ENCODE measurements around the gene TSKU.

TSKU gene

DNA sequence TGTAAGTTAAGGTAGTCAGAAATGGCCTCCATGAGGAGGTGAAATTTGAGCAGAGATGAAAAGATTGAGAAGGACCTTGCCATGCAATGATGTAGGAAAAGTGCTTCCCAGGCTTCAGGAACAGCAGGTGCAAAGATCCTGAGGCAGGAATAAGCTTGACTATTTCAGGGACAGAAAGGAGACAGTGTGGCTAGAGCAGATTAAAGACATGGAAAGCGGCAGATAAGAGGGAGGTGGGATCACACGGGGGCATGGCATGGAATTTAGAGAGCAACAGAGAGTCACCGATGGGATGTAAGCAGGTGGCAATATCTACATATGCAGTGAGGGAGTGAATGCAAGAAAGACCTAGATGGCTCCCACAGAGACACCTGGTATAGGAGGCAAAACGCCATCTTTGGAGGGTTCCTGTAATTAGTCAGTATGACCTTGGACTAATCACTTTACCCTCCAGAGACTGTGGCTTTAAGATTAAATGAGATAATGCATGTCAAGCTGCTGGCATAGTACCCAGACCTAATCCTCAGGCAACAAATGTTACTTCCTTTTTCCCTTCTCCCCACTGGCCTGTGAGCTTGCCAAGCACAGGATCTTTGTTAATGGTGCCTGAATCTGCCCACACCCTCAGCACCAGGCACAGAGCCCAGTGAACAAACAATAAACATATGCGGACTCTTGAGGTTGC lies 52.9 kb downstream of the TSKU start:
- peak; percentile 50 for DNase-seq
- in situ Hi-C loops (cut with MboI; ENCODE audit: low pct_unique_long_range_greater_than_20kb, low sequenced_read_pairs), result no loop called here

DNA sequence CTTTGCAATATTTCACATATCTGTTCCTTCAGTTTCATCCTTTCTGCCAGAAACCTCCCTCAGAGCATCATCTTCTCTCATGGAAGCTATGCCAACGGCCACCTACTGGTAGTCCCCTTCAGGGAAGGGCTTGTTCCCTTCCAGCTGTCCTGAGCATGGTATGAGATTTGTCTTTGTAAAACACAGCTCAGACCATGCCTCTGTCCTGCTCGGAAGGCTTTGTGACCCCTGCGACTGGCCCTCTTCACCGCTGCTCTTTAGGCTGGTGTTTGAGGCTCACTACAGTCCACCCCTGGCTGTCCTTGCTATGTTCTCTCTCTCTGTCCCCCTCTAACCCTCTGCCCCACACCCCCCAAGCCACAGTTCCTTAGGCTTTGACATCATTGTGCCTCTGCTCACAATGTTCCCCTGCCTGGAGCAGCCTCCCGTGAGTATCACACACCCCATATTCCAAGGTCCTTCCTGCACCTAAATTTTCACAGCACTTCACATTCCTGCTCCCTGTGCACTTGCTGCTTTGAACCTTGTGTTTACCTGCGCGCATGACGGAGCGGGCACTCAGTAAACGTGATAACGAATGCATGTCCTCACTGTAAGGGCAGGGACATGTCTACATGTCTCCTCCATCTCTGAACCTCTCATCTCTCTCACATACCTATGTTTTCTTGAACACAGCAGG lies 53.6 kb downstream of the TSKU start:
- DNase-seq, result no peak
- in situ Hi-C loops (cut with MboI; ENCODE audit: low pct_unique_long_range_greater_than_20kb, low sequenced_read_pairs), result no loop called here

DNA sequence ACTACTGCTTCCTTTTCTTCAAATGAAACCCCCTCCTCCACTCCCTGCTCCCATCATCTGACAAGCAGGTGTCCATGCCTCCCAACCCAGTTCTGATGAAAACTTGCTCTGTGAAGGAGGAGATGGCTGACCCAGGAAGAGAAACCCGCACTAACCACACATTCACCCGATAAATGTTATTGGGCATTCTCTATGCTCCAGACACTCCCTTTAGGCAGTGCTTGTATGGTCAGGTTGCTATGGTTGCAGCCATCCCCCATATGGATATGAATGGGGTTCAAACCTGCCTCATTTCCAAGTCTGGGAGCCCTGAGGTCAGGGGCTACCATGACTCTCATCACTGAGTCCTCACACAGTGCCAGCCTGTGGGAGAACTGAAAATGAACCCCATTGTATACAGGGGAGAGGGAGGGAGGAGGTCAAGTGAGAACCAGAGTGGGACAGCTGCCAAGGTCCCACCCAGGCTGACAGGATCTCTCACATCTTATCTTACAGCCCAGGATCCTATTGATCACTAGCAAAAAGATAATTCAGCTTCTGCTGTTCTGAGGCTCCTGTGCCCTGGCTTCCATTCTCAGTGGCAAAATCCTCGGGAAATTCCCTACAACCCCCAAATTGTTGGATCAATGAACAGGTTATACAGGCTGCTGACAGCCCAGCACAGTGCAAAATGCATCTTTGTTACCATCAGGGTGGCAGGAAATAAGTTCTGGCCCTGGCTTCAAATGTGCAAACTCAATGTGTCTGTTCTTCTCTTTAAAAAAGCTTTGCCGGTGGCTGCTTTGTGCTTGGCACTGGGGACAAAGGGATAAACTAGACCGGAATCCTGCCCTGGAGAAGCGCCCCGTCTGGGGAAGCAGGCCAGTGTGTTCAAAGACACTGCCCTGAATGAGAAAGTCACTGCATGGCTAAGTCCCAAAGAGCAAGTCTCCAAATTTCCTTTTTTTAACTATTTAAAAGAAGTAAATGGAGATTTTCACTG lies 54.8 kb downstream of the TSKU start:
- in situ Hi-C loops (cut with MboI; ENCODE audit: low pct_unique_long_range_greater_than_20kb, low sequenced_read_pairs), result no loop called here
- no peak for DNase-seq

DNA sequence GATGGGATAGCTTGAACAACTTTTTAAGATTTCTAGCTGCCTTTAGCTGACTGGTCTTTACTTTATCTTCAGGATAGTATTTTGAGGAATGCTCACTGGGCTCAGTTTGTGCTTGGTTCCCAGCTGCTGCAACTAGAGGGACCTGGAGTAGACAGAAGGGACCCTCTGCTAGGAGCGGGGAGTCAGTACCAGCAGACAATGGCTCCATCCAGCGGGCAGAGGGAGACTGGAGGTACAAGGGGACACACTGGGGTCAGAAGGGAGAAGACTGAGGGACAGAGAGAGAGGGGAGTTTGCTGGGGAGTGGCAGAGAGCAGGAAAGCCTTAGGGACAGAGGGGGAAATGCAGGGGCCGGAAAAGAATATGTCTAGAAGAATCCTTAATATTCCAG lies 55.5 kb downstream of the TSKU start:
- in situ Hi-C loops (cut with MboI; ENCODE audit: low pct_unique_long_range_greater_than_20kb, low sequenced_read_pairs), result no loop called here
- no peak for DNase-seq

DNA sequence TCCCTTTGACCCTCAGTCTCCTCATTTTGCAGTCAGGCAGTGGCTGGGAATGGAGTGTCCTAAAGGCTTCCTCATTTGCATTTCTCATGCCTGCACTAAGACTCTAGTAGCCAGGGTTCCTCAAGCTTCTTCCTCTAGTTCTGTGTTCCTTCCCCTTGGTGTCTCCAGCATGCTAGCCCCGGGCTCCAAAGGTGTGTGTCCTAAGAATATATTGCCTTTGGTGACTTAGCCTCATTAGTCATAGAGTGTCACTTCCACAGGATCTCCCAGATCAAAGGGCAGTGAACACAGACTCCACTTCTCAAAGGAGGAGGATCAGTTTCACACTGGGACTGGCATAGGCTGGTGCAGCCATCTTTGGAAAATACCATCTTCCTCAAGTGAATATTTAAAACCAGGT lies 56.2 kb downstream of the TSKU start:
- in situ Hi-C loops (cut with MboI; ENCODE audit: low pct_unique_long_range_greater_than_20kb, low sequenced_read_pairs), result no loop called here
- no peak for DNase-seq

DNA sequence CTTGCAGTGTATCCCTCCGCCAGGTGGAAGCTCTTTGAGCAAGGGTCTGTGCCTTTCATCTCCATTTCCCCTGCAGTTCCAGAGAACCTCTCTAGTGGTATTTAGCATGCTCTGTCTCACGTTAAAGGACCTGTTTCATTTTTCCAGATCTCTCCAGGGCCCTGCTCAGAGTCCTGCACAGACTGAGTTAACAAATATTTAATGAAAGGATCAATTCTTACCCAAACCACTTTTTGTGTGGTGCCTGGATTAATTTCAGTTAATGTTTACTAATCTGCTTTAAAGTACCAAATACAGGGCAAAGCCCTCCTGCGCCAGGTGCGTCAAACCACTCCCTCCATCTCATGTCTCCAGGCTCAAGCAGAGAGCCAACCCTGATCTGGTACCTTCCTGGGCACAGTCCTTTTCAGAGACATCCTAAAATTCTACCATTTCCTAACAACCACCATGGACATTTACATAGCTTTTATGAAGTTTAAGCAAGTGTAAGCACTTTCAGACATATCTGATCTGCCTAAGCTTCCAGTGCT lies 58.8 kb downstream of the TSKU start:
- no peak for DNase-seq
- in situ Hi-C loops (cut with MboI; ENCODE audit: low pct_unique_long_range_greater_than_20kb, low sequenced_read_pairs), result no loop called here

DNA sequence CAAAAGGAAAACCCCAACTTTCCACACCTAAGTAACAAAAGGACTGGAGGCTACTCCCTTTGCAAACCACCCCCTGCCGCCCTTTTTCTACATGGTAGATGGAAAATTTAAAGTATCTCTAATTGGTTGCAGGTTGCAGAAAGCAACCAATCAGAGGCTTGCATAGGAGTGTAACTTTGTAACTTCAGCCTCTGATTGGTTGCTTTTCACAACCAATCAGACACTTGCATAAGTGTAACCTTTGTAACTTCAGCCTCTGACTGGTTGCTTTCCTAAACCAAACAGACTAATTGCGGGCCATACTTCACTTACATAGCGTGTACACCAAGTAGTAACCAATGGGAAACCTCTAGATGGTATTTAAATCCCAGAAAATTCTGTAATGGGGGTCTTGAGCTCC lies 60.8 kb downstream of the TSKU start:
- DNase-seq, result no peak
- in situ Hi-C loops (cut with MboI; ENCODE audit: low pct_unique_long_range_greater_than_20kb, low sequenced_read_pairs), result no loop called here

DNA sequence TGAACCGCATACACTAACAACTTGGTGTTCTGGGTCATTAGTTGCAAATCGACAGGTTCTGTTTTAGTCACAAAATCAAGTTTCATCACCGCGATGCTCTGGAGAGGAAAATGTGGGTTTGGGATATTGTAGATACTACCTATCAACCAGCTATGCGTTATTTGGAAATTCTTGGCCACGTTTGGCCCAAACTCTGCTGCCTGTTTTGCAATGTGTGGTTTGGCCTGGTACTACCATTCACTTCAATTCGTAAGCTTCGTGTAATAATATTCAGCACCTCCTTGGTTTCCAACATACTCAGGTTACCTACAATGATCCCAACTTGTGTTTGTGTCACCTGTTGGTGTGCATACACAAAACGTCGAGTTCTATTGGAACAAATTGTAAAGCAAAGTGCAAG lies 61.4 kb downstream of the TSKU start:
- in situ Hi-C loops (cut with MboI; ENCODE audit: low pct_unique_long_range_greater_than_20kb, low sequenced_read_pairs), result no loop called here
- DNase-seq, result no peak

DNA sequence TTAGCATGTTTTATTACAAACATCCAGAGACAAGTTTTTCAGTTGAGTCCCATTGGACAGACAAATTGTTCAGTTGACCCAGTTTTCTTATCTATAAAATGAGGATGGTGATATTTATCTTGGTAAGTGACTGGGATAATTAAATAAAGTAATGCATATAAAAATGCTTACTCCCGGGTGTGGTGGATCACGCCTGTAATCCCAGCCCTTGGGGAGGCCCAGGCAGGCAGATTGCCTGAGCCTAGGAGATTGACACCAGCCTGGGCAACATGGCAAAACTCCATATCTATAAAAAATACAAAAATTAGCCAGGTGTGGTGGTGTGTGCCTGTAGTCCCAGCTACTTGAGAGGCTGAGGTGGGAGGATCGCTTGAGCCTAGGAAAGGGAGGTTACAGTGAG lies 61.9 kb downstream of the TSKU start:
- in situ Hi-C loops (cut with MboI; ENCODE audit: low pct_unique_long_range_greater_than_20kb, low sequenced_read_pairs), result no loop called here
- DNase-seq, result no peak

DNA sequence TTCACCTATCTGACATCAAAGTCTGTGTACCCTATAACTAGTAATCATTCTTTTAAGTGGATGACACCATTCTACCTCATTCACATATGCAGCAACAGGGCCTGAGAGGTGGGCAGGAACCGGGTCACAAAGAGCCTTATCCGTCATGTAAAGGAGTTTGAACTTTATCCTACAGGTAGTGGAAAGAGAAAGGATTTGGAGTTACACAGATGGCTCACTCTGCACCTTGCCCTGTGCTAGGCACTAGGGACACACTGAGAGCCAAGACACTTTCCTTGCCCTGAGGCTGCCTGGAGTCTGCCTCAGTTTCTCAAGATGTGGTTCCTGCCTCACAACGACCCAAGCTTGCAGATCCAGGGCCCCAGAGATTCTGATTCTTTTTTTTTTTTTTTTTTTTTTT lies 63.3 kb downstream of the TSKU start:
- in situ Hi-C loops (cut with MboI; ENCODE audit: low pct_unique_long_range_greater_than_20kb, low sequenced_read_pairs), result no loop called here
- DNase-seq, result no peak

All from KBM-7 (cell line).